GM21390 (cell line): ENCODE data around the gene HSD11B1.

ENCODE experiments used
- ATAC-seq: cut with Tn5 transposase; IDR thresholded peaks from one replicate; pipeline ENCODE4 v1.9.1; 2021; ENCODE audit not compliant: unreplicated experiment

HSD11B1 gene

DNA sequence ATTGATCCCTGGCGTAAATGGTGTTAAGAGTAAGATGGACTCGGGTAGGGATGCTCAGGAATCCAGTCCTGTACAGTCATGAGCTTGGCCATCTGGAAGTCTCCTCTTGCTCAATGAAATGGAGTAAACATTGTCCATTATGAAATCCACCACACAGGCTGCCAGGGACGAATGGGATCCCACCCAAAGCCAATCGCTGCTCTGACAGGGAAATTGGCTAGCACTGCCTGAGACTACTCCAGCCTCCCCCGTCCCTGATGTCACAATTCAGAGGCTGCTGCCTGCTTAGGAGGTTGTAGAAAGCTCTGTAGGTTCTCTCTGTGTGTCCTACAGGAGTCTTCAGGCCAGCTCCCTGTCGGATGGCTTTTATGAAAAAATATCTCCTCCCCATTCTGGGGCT is at the start of gene HSD11B1:
Gene HSD11B1, plus strand, starts transcription at position 263 of the 400 bp plus-strand sequence. Its CDS starts 97 bp downstream, at position 360.
- no peak for ATAC-seq

- ATAC-seq = no peak
Measured at GRCh38 chr1:209655411-209656231, 49.0 kb upstream of the HSD11B1 start.

DNA sequence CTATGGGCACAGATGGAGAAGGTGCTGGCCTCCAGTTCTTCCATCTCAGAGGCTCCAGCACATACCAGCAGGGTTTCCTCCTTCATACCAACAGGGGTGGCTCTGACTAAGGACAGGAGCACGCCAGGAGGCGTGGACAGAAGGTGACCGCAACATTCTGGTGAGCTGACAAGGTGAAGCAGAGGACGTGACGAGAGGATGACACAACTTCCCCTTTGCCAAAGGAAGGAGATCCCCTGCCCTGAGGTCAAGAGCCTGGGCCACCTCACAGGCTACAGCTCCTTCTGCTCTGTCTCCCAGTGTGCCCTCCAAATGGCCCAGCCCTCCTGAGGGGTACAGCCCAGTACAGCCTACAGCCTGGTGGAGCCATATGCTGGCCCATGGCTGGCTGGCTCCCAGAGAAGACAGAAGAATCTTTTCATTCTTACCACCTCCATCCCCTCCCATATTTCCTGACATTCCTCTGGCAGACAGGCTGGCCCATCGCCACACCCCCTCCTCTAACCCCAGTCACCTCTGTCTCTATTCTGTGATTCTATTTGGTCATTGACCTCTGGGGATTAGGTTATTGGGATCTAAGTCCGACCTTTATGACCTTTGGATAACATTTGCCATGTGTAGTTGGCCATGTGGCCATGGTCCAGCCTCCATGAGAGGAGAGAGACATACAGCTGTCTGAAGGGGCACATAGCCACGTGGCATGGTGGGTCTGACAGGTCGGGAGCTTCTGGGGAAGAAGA is 47.3 kb upstream of the HSD11B1 start:
- ATAC-seq = no peak

GRCh38 chr1:209657918-209658317 is 46.7 kb upstream of the HSD11B1 start:
- no peak for ATAC-seq

GRCh38 chr1:209659909-209660308 is 44.7 kb upstream of the HSD11B1 start:
- peak; percentile 90 for ATAC-seq

- no peak for ATAC-seq
Measured at GRCh38 chr1:209661071-209661470, 43.6 kb upstream of the HSD11B1 start.

GRCh38 chr1:209662879-209663327 is 41.7 kb upstream of the HSD11B1 start:
- ATAC-seq = no peak

- ATAC-seq = no peak
Measured at GRCh38 chr1:209667103-209667502, 37.5 kb upstream of the HSD11B1 start.

- peak; percentile 49 for ATAC-seq
Measured at GRCh38 chr1:209667708-209668107, 36.9 kb upstream of the HSD11B1 start.

DNA sequence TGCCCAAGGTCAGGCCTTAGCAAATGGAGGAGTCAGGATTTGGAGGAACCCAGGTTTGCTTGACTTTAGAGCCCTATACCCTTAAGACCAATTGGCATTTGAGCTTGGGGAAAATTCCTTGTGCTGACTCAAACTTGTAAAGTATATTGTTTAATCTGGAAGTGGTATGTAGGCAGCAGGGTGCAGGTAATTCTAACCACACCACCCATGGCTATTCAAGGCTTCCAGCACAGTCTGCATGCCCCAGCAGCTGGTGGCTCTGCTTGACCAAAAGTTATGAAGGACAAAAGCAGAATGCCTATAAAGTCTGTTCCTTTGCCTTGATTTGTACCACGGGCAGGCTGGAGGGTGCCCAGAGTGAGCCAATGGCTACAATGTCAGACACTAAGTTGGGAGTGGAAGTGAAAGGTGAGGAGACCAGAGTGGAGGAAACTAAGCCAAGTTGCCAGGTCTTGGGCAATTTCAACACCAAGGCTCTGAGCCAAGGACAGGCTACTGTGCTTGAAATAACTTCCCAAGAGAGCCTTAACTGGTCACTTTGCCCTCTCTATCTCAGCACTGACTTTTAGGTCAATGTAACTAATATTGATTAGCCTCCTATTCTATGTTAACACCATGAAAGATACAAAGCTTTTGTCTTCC is 34.1 kb upstream of the HSD11B1 start:
- ATAC-seq = no peak

GRCh38 chr1:209672705-209673630 is 31.7 kb upstream of the HSD11B1 start:
- ATAC-seq = peak; percentile 91

GRCh38 chr1:209673631-209674417 is 30.8 kb upstream of the HSD11B1 start:
- no peak for ATAC-seq

- no peak for ATAC-seq
Measured at GRCh38 chr1:209674957-209675564, 29.6 kb upstream of the HSD11B1 start, which contains the start of gene G0S2. Gene G0S2, plus strand, starts transcription at chr1:209675412. Its CDS starts 273 bp downstream, at chr1:209675685.

DNA sequence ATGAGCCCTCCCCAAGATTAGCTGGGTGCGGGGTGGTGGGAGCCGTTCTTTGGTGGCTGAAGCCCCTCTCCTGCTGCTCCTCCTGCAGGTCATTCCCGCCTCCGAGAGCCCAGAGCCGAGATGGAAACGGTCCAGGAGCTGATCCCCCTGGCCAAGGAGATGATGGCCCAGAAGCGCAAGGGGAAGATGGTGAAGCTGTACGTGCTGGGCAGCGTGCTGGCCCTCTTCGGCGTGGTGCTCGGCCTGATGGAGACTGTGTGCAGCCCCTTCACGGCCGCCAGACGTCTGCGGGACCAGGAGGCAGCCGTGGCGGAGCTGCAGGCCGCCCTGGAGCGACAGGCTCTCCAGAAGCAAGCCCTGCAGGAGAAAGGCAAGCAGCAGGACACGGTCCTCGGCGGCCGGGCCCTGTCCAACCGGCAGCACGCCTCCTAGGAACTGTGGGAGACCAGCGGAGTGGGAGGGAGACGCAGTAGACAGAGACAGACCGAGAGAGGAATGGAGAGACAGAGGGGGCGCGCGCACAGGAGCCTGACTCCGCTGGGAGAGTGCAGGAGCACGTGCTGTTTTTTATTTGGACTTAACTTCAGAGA is 29.0 kb upstream of the HSD11B1 start:
- no peak for ATAC-seq

- ATAC-seq = no peak
Measured at GRCh38 chr1:209678981-209679539, 25.6 kb upstream of the HSD11B1 start.

GRCh38 chr1:209685821-209686220 is 18.8 kb upstream of the HSD11B1 start:
- peak; percentile 72 for ATAC-seq

- ATAC-seq = no peak
Measured at GRCh38 chr1:209686322-209686721, 18.3 kb upstream of the HSD11B1 start.

DNA sequence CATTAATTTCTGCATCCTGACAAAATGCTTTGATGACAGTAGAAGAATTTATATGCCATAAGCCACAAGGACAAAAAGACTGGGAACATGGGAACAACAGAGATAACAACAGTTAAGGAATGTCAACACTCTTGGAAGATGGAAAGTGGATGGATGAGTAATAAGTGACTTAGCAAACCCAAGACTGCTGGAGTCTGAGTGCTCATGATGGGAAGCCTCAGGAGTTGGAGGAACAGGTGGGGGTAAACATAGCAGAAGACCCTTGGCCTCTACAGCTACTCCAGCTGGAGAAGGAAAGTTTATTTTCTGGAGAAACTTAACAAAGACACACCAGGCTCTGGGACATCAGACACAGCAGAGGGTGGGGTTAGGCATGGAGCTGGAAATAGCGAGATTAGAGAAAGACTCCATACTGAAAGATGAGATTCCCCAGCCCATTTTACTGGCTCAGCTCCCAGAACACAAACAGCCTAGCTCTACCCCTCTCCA is 15.9 kb upstream of the HSD11B1 start:
- ATAC-seq = no peak
